ENCODE measurements around the gene CAV3. TPM values are rescaled to one million over a fixed set of nuclear protein-coding genes. Genes with fewer than 3 reads are reported as not detected.

Gene CAV3
- total RNA-seq, 1 experiment from 2014 or later: 0.24 TPM

GRCh38 chr3:8784676-8785435 lies 51.3 kb downstream of the CAV3 start:
- no TSS peak for BruUV-seq (replicated peaks)
- CTCF ChIA-PET: no interaction called here

DNA sequence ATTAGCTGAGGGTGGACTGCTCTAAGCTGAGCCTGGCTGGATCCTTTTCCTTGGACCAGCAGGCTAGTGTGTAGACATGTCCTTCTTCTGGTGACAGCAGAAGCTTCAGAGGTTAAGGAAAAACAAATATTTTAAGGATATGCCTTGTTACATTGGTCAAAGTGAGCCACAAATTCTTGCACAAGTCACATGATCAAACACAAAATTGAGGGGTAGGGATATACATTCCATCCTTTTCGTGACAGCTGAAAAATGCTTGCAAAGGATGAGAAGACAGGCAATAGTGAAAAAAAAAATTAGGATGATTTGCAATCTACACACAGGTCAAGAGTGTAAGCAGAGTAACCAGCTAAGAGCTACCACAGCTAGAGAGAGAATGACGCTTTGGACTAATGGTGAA lies 56.9 kb downstream of the CAV3 start:
- Histone ChIP-seq H3K36me3 (ENCODE audit: low read depth) (no peaks in the 10 kb centered on the region), H3K4me1 (replicated peaks; ENCODE audit: insufficient read depth) (no peaks in the 10 kb centered on the region), H3F3A (ENCODE audit: insufficient read depth, low read depth) (no peaks in the 10 kb centered on the region), H3K4me2 (no peak overlapping the region), H3K79me2 (ENCODE audit: low read depth) (no peaks in the 10 kb centered on the region), H3K9me2 (ENCODE audit: insufficient read depth) (no peaks in the 10 kb centered on the region; the same call in 1 of the 2 replicates), H2AFZ (no peak overlapping the region), H3K27ac (no peak overlapping the region), H3K4me3 (no peak overlapping the region), H4K20me1 (ENCODE audit: insufficient read depth) (no peaks in the 10 kb centered on the region), H3K9me3 (ENCODE audit: insufficient read depth, low read depth) (no peaks in the 10 kb centered on the region), H3K27me3 (ENCODE audit: insufficient read depth, low read depth) (no peaks in the 10 kb centered on the region)
- ChIA-PET POLR2A (ENCODE audit: unreplicated experiment) (no interaction called here), CTCF (interaction anchor here (0.6 kb wide), 1 partner anchor 262 kb away, joined by 3 read pairs; no protein-coding TSS in a partner anchor)
- intact Hi-C loops (cut with micrococcal nuclease; ENCODE audit: unreplicated experiment): no loop called here
- no peak for TF ChIP-seq EZH2 (IDR thresholded peaks at IDR 0.05; ENCODE audit: low read depth)
- TF ChIP-seq, protein P1, sequence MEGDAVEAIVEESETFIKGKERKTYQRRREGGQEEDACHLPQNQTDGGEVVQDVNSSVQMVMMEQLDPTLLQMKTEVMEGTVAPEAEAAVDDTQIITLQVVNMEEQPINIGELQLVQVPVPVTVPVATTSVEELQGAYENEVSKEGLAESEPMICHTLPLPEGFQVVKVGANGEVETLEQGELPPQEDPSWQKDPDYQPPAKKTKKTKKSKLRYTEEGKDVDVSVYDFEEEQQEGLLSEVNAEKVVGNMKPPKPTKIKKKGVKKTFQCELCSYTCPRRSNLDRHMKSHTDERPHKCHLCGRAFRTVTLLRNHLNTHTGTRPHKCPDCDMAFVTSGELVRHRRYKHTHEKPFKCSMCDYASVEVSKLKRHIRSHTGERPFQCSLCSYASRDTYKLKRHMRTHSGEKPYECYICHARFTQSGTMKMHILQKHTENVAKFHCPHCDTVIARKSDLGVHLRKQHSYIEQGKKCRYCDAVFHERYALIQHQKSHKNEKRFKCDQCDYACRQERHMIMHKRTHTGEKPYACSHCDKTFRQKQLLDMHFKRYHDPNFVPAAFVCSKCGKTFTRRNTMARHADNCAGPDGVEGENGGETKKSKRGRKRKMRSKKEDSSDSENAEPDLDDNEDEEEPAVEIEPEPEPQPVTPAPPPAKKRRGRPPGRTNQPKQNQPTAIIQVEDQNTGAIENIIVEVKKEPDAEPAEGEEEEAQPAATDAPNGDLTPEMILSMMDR (conservative IDR thresholded peaks at IDR 0.05): no peak
- no peak for DNase-seq
- no TSS peak for BruUV-seq (replicated peaks)

More at GRCh38 chr3:8784676-8785435, 51.3 kb downstream of the CAV3 start:
- Histone ChIP-seq H3K4me1 (replicated peaks; ENCODE audit: insufficient read depth) (no peaks in the 10 kb centered on the region), H3K79me2 (ENCODE audit: low read depth) (no peaks in the 10 kb centered on the region), H3F3A (ENCODE audit: insufficient read depth, low read depth) (no peaks in the 10 kb centered on the region), H4K20me1 (ENCODE audit: insufficient read depth) (no peaks in the 10 kb centered on the region), H2AFZ (no peak overlapping the region), H3K27ac (no peak overlapping the region), H3K27me3 (ENCODE audit: insufficient read depth, low read depth) (no peaks in the 10 kb centered on the region), H3K4me2 (no peak overlapping the region), H3K9me3 (ENCODE audit: insufficient read depth, low read depth) (no peaks in the 10 kb centered on the region), H3K36me3 (ENCODE audit: low read depth) (no peaks in the 10 kb centered on the region), H3K4me3 (no peak overlapping the region), H3K9me2 (ENCODE audit: insufficient read depth) (no peaks in the 10 kb centered on the region; the same call in 1 of the 2 replicates)
- TF ChIP-seq EZH2 (IDR thresholded peaks at IDR 0.05; ENCODE audit: low read depth): no peak
- TF ChIP-seq, protein P1 (conservative IDR thresholded peaks at IDR 0.05): no peak
- no peak for DNase-seq
- intact Hi-C loops (cut with micrococcal nuclease; ENCODE audit: unreplicated experiment): no loop called here
- POLR2A ChIA-PET (ENCODE audit: unreplicated experiment): interaction anchor here (0.6 kb wide), 1 partner anchor 894 kb away, joined by 10 read pairs; no protein-coding TSS in a partner anchor

GRCh38 chr3:8793242-8793641 lies 59.6 kb downstream of the CAV3 start:
- H3K9me3 ChIP-seq (ENCODE audit: insufficient read depth, low read depth): no peaks in the 10 kb centered on the region
- DNase-seq: no peak
- TF ChIP-seq, protein P1 (conservative IDR thresholded peaks at IDR 0.05): no peak
- no peak for TF ChIP-seq EZH2 (IDR thresholded peaks at IDR 0.05; ENCODE audit: low read depth)
- H3K27ac ChIP-seq: no peak overlapping the region
- no peaks in the 10 kb centered on the region for H3F3A ChIP-seq (ENCODE audit: insufficient read depth, low read depth)
- no peaks in the 10 kb centered on the region for H3K27me3 ChIP-seq (ENCODE audit: insufficient read depth, low read depth)
- H3K4me1 ChIP-seq (replicated peaks; ENCODE audit: insufficient read depth): no peaks in the 10 kb centered on the region
- no peaks in the 10 kb centered on the region for H3K79me2 ChIP-seq (ENCODE audit: low read depth)
- ChIA-PET POLR2A (ENCODE audit: unreplicated experiment) (no interaction called here), CTCF (no interaction called here)
- no TSS peak for BruUV-seq (replicated peaks)
- intact Hi-C loops (cut with micrococcal nuclease; ENCODE audit: unreplicated experiment): no loop called here
- no peaks in the 10 kb centered on the region for H3K9me2 ChIP-seq (ENCODE audit: insufficient read depth)
- H3K4me3 ChIP-seq: no peak overlapping the region
- no peaks in the 10 kb centered on the region for H4K20me1 ChIP-seq (ENCODE audit: insufficient read depth)
- no peak overlapping the region for H3K4me2 ChIP-seq
- no peak overlapping the region for H2AFZ ChIP-seq
- no peaks in the 10 kb centered on the region for H3K36me3 ChIP-seq (ENCODE audit: low read depth)
